Activated CD4-positive, alpha-beta T cell treated with anti-CD3 and anti-CD28 coated beads, Interleukin-2, amount 50 U/mL, for 1 hour (primary cell): ENCODE results near the gene PAGE1.
"Not testable (repeated sequence)": the region's sequence is repeated elsewhere in the genome, so short reads cannot be mapped to it uniquely, and the experiment has no call there.

Experiments used
- DNase-seq: peaks from one replicate; pipeline ENCODE4 v3.0.0-alpha.2; 2020

The PAGE1 gene, protein sequence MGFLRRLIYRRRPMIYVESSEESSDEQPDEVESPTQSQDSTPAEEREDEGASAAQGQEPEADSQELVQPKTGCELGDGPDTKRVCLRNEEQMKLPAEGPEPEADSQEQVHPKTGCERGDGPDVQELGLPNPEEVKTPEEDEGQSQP

DNA sequence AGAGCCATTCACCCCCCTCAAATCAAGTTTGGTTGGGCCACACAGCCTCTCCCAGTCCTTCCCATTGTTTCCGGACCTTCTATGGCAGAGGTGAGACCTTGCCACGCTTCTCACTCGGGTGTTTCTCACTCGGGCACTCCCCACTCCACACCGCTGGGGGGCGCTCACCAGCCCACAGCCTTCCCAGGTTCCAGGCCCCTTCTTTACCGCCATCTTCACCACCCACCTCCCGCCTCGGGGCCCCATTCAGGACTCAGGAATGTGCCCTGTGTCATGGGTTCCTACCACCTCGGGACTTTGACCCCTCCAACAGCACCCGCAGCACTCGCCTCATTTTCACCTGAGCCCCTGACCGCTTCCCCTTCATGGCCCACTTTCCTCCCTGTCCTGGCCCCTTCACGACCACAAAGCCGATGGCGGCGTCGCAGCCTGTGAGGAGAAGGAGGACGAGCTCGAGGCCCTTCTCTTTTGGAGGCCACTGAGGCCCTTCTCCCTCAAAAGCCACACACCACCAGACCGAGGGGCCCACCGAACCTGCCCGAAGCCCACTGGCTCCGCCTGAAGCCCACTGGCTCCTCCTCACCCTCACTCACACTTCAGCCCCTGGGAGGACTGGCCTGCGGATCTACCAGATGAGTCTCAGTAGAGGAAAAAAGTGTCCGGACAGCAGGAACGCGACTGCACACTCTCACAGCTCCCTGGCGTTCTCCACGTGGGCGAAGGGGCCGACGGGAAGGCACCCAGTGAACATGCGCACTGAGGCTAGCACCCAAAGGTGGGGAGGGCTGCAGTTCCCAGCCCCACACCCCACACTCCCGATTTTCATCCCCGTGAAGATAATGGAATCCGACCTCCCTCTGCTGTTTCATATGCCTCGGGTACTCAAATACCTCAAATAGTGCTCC lies at the start of gene PAGE1:
PAGE1 (minus strand) TSS at position 709 of the 905 bp plus-strand sequence. CDS start 1,214 bp downstream, outside the sequence.
- no peak for DNase-seq

DNA sequence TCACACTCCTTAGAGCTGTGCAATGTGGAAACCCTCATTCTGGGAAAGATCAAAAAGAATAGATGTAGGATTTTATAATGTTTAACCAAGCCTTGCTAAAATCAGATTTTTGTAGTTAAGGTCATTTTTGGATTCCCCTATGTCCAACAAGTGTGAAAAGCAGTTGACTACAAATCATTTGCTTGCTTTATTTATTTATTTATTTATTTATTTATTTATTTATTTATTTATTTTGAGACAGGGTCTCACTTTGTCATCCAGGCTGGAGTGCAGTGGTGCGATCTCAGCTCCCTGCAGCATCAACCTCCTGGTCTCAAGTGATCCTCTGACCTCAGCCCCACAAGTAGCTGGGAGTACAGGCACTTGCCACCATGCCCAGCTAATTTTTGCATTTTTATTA lies 45.7 kb upstream of the PAGE1 start:
- DNase-seq: not testable (repeated sequence)

DNA sequence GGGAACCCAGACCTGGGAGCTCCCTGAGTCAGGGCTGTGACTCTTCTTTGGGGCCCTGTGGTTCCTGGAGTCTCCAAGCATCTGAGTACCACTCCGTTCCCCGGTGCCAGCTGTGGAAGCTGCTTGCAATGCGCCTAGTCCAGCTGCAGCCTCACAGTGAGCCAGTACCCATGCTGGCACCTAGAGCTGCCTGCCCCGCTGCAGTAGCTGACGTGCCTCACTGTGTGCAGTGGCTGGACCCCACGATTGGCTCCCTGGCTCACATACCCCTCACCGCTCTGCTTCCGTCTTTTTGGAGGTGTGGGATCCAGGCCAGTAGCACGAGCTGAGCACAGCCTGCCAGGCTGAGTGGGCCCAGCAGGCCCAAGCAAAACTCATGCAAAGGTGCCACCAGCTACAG lies 32.1 kb upstream of the PAGE1 start:
- no peak for DNase-seq

DNA sequence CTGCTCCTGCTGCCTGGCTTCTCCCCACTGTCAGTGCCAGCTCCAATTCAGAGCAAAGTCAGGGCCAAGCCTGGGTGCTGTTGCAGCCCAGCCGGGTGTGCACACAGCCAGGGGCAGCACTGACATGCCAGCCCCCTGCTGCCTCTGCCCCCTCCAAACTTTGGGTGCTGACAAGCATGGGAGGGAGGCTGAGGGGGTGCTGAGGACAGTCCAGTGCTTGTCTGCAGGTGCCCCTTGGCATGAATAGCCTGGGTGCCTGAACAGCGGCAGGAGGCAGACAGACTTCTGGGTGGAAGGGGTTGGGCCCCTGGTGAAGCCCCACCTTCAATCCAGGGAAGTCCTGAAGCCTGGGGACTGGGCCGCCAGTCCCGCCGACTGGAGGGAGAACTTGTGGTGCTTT lies 31.2 kb upstream of the PAGE1 start:
- DNase-seq: no peak

DNA sequence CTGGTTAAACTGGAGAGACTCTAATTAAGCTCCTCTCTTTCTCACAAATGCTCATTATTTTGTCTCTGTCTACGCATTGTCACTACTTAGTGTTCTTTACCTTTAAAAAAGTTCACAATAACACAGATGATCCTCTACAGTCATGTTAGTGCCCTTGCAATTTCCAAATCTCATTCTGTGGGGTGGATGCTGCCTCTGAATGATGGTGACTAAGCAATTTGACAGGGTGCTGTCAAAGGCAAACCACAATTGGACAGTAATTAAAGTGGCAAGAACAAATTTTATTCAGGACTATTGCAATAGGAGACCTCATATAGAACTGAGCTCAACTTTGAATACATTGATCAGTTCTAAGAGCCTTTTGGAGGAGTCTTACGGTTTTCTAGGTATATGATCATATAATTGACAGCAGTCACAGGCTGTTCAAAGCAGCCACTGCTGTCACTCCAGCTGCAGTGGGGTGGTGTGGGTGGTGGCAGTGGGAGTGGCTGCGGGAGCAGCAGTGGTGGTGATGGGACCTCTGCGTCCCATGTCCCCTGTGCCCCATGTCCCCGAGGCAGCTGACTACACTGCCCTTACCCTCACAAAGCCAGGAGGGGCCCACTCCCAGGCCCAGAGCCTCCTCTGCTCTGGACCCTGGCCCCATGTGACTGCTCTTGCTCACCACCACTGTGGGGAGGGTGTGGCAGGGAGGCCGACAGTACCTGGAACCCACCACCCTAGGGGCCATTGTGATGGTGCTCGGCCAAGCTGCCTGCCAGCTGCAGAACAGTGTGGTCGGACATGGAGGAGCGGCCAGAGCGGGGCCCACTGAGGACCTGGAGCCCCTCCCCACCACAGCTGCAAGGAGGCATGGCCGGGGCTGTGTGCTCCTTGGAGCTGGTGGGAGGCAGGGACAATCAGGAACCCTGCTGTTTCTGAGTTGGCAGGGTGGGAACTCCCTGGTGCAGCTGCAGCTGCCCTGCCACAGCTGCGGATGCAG lies 30.4 kb upstream of the PAGE1 start:
- no peak for DNase-seq

DNA sequence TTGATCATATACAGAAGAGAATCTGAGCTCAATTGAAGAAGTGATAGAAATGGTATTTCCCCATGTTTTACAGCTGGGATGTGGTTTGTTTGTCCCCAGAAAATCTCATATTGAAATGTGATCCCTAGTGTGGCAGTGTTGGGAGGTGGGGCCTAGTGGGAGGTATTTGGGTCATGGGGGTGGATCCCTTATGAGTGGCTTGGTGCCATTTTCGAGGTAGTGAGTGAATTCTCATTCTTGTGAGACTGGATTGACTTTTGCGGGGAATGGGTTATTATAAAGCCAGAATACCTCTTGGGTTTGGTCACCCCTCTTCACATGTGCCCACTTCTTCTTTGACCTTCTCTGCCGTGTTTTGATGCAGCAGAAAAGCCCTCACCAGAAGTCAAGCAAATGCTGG lies 29.6 kb upstream of the PAGE1 start:
- no peak for DNase-seq

DNA sequence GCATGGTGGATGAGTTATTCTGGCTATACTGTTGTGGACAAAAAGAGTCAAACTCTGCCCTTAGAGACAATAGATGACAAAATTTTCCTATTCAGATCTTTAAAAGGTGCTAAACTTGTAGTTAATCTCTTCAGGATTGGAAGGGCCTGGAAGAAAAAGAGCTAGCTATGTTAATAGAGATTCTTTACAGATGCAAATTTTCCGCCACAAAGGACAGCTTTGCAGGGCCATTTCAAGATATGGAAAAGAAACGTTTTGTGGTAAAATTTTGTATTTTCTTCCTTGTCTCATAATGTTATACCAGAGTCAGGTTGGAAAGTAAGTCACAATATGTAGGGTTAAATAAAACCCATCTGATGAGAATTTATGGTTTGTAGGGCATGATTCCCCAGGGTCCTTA lies 24.3 kb upstream of the PAGE1 start:
- not testable (repeated sequence) for DNase-seq

DNA sequence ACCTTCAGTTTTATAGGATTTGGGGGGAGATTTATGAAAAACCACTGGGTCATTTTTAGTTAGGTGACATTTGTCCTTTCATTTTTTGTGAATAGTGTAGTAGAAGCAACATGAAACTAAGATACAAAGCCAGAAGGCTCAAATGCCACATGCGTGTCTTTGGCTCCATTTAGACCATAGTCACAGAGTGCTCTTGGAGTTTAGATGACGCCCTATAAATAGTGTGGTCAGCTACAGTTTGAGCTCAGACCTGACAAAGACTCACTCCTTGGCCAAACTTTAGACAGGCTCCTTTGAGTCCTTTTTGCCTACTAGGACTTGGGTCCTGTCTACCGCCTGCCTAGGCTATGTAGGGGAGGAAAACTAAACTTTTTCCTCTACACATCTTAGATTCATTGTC lies 16.8 kb upstream of the PAGE1 start:
- DNase-seq: no peak

DNA sequence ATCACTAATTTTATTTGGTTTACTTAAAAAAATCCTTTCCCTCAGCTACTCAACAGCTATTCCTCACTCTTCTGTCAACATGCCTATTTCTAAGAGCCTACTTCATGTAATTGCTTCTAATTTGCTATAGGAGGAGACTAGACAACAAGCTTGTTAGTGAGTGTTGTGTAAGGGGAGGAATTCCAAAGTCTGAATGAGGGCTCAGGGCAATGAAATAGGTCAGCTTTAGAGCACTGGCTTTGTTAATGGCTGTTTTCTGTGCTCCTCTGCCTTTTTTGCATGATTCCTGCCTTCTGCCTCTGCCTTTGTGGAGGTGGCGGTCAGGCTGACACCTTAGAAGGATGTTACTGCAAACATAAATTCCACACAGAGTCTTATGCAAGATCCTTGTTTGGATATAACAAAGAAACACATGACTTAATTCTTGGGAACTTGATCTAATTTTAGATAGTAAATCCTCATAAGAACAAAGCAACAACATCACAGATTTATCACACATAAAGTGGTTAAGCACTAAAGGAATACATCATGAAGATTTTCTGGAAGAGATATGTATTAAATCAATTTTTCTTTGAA lies 15.0 kb upstream of the PAGE1 start:
- no peak for DNase-seq

DNA sequence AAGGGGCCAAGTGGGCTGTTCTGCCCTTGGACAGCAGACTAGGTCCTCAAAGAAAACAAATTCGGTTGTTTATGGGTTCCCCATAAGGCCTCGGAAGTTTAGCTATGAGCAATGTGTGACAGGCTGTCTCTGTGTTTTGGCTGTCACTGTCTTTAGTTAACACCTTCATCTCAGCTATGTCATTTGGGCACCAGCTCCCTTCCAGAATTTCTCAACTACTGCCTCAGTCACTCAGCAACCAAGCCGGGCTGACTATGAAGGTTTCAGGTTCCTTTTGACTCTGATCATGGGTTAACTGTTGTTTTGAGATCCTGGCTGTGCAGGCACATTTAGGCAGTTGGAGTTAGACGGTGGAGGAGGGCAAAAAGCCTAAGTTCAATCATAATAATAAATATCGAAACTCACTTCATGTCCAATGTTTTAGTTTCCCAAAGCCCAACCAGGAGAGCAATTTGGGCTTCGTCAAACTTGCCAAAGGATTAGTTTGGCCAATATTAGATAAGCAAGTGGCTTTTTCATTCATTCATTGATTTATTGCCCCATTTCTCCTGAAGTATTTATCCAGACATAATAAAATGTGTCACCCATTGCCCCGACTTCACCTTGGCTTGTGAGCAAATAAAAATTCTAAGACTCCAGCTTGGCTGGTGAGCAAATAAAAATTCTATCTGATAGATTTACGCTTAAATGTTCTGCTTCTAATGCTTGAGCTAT lies 9.1 kb upstream of the PAGE1 start:
- DNase-seq: no peak

DNA sequence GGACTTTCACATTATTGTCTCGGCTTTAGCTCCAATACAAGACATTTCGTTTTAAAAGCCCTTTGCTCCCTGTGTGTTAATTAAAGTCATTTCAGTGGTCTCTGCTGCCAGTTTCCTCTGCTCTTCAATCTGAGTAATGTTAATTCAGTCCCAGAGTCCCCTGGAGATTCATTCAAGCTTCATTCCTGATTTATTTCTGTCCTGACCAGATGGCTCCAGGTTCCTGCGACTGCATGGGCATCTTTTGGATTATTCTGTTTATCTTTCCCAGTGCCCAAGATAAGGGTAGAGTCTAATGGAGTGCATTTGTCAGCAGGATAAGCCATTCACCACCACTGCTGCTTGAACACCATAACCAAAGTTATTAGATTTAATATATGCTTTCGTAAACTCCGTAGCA lies 6.1 kb upstream of the PAGE1 start:
- DNase-seq: no peak

DNA sequence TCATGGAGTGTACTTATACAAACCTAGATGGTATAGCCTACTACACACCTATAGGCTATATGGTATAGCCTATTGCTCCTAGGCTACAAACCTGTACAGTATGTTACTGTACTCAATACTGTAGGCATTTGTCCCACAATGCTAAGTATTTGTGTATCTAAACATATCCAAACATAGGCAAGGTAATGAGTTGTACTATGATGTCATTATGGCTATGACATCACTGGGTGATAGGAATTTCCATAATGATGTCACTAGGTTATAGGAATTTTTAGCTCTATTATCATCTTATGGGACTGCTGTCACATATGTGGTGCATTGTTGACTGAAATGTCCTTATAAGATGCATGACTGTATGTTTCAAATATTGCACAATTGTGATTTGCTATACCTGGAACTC lies 5.5 kb upstream of the PAGE1 start:
- no peak for DNase-seq

DNA sequence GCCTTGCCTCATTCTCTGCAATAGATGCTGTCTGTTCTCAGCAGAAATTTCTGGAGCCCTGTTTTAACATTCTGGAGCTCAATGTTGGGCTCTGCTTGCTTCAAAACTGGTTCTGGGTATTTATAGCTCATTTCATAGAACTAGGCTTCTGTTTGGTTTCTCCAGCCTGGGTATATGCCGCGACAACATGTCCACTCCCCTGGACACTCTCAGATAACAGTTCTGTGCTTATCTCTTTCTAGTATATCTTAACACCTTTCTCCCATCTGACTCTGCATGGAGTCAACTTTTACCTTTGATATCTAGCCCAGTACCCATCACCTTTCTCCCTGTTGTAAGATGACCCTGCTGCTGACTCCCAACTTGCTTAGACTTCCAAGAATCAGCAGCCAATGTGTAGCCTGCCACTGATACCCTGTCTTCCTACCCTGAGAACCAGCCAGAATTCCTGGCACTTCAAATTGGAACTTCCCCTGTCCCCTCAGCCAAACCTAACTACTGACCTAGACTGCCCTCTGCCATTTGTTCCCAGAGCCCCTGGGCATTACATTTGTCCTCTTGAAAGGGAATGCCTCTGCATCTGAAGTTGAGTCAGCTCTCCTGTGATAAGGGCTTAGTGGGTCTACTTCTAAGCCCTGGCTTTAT lies 20.6 kb downstream of the PAGE1 start:
- DNase-seq: no peak

DNA sequence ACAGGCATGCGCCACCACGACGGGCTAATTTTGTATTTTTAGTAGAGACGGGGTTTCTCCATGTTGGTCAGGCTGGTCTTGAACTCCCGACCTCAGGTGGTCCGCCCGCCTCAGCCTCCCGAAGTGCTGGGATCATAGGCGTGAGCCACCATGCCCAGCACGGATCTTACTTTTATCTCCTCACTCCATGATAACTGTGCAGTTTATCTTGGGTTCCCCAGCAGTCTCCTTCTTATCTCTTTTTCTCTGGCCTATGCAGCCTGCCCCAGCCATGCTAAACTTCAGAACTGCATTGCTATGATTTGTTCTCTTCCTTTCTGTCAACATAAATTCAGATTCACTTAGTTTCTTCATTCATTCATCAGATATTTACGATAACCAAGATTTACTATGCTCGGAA lies 22.4 kb downstream of the PAGE1 start:
- DNase-seq: no peak

DNA sequence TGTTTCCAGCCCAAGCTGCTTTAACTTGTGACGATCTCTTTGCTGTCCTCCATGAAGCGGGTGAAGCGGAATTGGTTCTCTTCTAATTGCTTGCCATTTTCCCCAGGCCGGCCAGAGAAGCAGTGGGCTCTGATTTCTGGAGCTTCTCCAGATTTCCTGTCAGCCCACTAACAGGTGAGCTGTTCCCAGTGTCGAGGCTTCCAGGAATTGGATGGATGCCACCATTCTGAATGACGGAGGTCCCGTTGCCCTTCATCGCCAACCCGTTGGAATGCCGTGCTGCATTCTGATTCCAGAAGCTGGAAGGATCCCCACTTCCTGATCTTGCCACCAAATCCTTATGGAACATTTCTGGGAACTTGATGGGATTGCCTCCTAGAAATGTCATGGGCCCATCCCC lies 31.0 kb downstream of the PAGE1 start:
- DNase-seq: no peak

DNA sequence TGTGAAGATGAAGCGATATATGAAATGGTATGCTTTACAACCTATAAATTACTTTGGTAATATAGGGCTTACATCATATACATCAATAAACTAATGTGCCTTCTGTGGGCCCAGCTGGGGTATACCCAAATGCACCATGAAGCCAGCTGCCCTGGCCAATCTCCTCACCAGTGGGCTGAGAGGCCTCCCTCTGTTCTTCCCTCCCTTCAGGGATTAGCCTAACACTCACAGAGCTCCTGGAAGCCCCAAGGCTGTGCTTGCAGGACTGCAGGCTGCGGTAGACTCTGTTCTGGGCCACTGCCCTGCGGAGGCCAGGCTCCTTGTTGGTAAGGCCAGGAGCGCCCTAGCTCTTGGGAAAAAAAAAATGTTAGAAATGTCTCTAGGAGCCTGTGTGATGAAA lies 33.9 kb downstream of the PAGE1 start:
- DNase-seq: no peak

DNA sequence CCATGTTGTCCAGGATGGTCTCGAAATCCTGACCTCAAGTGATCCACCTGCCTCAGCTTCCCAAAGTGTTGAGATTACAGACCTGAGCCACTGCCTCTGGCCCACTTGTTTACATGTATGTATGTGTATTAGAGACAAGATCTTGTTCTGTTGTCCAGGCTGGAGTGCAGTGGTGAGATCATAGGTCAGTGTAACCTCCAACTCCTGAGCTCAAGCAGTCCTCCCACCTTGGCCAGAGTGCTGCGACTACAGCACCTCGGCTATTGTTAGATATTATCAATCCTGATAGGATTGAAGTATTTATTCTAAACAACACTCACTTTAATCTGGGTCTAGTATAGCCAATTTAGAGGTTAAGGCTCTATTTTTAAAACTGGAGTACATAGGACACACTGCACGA lies 36.0 kb downstream of the PAGE1 start:
- no peak for DNase-seq

DNA sequence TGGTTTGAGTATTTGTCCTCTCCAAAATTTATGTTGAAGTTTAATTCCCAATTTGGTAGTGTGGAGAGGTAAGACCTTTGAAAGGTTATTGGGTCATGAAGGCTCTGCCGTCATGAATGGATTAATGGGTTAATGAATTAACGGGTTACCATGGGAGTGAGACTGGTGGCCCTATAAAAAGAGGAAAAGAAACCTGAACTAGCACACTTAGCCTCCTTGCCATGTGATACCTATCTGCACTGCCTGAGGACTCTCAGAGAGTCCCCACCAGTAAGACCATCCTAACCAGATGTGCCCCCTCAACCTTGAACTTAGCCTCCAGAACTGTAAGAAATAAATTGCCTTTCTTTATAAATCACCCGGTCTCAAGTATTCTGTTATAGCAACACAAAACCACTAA lies 39.3 kb downstream of the PAGE1 start:
- DNase-seq: no peak

DNA sequence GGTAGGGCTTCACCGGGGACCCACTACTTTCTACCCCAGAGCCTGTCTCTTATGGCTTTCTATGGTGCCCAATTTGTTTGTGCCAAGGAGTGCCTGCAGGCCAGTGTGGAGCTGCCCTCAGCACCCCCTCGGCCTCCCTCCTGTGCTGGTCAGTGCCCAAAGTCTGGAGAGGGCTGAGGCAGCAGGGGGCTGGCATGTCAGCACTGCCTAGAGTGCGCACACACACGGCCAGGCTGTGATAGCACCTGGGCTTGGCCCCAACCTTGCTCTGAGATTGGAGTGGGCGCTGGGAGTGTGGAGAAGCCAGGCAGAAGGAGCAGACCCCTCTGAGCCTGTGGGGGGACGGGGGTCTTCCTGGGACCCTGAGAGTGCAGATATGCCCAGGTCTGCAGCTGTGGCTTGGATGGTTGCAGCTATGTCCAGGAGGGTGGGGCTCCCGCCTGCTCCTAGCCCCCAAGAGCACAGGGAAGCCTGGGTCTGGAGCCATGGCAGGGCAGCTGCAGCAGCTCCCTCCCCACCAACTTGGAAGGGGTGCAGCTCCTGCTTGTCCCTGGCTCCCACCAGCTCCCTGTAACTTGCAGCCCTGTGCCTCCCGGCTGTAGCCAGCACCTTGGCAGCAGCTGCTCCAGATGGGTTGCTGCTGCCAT lies 50.7 kb downstream of the PAGE1 start:
- DNase-seq: no peak
